NK-92 (cell line): ENCODE data around the gene NGB.
"Not testable (repeated sequence)": the region's sequence is repeated elsewhere in the genome, so short reads cannot be mapped to it uniquely, and the experiment has no call there.

Source experiments
- DNase-seq: peaks from one replicate; lab custom pipeline; 2025; ENCODE audit not compliant: unreplicated experiment; lab: John Stamatoyannopoulos, UW

Gene NGB

DNA sequence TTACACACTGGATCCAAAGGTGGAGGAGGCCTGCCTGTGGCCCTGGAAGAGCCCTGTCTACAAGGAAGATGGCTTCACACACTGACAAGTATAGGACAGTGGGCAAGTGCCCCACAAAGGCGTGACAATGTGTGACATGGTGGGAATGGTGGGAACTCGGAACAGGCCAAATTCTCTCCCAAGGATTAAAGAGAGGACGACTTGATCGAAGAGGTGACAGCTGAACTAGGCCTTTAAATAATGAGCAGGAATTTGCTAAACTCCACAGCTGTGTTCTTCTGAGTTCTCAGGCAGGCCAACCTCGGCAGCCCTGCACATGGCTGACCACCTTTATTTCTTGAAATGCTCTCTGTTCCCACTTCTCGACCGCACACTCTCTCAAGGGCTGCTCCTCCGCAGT is 25.9 kb upstream of the NGB start:
- DNase-seq = no peak

DNA sequence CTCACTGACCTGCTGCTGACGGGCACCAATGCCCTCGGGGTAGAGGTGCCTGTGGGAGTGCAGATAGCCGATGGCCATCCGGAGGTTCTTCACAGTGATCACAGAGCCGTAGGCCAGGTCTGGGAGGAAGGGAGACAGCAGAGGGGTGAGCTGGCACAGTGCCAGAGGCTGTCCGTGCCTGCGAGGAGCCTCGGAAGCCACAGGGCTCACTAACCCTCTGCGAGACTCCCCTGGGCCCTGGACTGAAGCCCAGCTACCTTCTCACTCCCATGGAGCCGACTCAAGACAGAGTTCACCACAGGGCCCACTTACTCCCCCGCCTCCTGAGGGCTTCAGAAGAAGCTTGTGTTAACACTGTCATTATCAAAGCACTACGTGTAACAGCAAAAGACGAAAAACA is 25.1 kb upstream of the NGB start:
- no peak for DNase-seq

DNA sequence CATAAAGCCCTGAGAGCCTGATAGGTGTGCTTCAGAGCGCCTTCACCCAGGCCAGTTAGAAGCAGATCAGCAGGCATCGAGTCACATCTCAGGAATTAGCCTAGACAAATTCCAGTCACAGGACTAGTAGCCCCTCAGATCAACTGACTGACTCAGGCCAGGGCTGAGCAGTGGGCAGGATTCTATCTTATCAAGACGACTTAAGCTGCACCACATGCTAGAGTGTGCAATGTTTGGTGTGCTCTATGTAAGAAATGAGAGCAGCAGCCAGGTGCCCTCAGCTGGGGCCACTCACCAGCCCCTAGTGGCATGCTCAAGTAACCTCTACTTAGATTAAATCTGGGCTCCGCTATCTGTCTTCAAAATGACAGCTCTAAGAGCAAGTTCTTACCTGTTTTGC is 19.7 kb upstream of the NGB start:
- DNase-seq = no peak

DNA sequence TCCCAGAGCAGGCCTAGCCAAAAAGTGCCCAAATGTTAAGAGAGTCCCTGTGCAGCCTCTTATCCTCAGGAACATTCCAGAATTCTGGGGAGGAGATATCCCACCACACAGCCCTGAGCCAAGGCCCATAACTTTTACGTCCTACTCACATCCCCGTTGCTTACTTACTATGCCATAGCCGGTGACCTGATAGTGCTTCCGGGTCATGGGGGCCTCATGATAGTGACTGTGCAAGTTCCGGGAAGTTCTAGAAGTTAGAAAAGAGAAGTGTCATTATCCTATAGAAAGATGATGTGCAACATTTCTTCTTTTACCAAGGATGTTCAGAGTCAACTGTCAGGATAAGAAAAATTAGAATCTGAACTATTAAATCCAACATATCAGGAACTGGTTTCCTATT is 15.6 kb upstream of the NGB start:
- DNase-seq = no peak

DNA sequence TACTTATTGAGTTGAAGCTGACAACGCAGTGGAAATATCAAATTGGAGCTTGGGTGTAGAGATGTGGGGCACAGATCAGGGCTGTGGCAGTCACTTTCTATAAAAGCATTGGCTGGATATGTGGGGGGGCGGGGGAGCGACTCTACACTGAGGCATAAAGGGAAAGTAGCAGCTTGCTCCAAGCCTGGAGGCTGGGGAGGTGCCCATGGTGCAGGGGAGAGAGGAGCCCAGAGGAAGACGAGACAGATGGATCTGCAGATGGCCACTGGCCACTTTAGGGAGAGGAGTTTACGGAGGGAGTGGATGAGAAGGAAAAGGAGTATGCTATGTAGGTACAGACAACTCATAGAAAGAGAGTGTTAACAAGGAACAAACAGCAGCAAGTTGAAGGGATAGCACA is 13.5 kb upstream of the NGB start:
- DNase-seq = no peak

DNA sequence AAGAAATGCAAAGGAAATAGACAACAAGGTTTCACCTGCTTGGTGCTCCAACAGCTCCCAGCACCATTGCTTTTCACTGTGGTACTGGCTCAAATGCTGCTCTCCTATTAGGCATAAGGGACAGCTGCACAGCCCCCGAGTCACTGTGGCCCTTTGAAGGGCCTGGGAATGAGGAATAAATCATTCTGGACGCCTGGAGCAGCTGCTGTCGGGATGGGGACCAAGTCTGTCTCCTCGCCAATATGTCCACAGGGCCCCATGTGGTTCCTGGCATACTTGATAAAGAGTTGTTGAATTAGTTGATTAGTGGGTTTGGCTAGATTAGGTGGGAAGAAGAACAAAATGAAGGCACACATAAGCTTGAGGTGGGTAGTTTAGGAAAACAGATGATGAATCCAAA is 13.1 kb upstream of the NGB start:
- DNase-seq = no peak

DNA sequence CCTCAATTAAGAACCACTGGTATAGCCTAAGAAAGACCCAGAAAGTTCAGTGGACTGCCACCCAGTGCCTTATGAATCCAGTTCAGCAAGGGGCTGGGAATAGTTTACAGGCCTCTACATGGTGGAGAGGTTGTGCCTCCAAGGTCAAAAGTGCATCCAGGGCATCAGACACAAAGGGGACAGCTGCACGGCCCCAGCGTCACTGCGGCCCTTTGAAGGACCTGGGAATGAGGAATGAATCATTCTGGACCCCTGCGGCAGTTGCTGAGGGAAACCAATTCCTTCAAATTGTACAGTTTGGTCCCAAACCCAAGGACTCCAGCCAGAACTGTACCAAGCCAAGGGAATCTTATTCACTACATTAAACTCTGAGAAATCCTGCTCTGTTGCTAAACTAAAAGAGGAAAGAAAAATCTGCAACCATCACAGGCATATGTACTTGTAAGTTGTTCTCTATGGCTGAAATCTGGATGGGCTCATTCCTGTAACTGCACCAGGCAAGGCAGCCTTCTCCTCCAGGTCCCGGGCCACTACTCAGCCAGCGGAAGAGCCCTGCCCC is 10.9 kb upstream of the NGB start:
- DNase-seq = no peak

DNA sequence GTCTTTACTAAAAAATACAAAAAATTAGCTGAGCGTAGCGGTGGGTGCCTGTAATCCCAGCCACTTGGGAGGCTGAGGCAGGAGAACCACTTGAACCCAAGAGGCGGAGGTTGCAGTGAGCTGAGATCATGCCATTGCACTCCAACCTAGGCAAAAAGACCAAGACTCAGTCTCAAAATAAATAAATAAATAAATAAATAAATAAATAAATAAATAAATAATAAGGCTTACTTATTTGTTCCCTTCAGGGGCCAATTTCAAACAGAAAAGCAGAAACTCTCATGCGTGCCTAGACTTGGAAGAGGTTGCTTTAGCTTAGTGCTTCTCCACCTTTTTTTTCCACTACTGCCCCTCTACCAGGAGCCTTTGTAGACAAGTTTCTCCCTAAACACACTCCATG is 9.9 kb upstream of the NGB start:
- not testable (repeated sequence) for DNase-seq

DNA sequence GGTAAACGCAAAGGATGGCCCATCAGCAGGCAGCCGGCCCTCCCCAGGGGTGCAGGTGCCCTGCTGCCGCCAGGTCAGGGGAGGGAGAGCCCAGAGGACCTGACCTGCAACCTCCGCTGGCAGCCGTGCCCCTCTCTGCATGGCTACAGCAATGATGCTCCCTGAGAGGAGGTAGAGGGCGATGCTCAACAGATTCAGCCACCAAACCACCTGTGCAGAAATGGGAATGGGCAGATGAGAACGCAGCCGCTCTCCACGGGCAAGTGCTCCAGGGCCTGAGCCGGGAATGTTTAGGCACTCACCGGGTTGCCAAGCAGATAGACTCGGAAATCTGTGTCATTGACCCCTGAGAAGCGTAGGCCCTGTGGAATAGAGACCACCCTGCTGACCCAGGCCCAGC is 8.7 kb upstream of the NGB start:
- no peak for DNase-seq

DNA sequence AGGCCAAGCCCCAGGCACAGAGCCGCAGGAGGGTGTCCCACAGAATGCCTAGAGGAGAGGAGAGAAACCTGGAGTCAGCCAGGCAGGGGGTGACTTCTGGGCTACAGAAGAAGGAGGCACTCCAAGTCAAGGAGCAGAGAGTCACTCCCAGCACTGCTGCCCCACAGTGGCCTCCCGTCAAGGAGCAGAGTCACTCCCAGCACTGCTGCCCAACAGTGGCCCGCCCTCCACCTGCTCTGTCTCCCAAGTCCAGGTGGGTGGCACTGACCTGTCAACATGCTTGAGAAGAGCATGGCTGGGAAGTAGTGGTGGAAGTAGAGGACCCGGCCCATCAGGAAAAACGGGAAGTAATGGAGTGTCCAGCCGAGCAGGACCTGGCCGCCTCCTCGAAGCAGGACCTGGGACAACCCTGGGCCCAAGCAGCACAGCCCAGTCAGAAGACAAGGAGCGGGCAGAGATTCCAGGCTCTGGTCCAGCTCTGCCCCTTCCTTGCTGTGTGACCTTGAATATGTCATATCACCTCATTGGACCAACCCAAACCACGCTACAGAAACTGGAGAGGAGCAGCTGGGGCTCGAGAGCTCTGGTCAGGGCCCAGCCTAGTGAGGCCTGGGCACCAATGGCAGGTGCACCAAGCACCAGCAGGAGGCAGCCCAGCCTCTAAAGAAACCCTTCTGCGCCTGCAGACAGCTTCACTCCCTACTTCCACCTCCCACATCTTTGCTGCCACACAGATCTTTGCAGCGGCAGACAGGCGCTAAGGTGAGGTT is 7.6 kb upstream of the NGB start:
- no peak for DNase-seq

DNA sequence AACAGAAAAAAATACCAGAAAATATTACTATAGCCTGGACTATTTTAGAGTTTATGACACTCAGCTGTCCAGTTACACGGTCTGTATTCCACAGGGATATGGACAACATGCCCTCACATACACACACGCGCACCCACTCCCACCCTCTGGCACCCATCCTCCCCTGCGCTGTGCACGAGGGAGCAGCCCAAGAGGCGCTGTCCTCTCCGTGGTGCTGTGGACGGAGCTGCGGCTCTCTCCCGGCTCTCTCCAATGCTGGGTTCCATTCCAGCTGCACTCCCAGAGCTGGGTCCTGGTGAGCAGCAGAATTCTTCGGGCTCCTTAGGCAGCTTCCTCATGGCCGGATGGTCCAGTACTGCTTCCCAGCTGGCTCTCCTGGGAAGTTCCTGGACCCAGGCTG is 6.0 kb upstream of the NGB start:
- DNase-seq = no peak

DNA sequence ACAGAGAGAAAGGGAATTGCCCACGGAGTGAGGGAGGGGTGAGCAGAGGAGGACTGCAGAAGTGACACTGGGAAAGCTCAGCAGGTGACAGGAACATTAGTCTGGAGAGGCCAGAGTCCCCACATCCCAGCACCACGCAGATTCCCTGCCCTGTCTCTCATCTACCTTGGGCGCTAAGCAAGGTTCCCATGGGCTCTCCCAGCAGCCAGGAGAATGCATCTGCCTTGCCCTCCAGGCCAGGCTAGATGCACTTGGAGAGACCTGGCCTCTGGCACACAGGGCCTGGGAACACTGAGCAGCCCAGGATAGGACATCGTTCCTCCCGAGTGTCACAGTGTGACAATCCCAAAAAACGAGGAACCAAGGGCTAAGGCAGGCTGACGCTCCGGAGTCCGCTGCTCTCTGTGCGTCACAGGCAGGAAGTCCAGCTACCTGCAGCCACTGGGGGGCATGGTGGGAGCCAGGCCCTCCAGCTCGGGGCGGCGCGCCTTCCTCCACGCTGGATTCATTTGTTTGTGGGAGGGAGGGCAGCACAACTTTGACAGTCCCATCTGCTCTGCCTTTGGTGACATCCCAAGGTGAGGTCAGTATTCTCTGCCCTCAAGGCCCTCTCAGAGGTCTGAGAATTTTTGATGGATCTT is 5.4 kb upstream of the NGB start:
- DNase-seq = no peak

DNA sequence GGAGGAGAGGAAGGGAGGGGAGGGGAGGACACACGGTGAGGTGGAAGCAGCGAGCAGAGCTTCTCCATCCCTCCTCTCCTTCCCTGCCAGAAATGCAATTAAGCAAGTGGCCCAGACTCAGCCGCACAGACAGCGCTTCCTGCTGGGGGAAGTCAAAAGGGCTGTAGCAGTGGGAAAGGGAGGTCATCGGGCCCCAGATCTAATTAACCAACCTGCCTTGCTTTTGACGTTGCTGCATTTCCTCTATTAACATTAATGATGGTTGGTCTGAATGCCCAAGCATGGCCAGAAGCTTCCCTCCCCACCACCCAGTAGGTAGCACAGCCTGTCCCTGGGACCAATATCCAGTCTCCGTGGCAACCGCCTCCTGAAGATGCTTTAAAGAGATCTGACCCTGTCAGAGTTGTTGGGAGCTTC is 4.6 kb upstream of the NGB start:
- DNase-seq = no peak

DNA sequence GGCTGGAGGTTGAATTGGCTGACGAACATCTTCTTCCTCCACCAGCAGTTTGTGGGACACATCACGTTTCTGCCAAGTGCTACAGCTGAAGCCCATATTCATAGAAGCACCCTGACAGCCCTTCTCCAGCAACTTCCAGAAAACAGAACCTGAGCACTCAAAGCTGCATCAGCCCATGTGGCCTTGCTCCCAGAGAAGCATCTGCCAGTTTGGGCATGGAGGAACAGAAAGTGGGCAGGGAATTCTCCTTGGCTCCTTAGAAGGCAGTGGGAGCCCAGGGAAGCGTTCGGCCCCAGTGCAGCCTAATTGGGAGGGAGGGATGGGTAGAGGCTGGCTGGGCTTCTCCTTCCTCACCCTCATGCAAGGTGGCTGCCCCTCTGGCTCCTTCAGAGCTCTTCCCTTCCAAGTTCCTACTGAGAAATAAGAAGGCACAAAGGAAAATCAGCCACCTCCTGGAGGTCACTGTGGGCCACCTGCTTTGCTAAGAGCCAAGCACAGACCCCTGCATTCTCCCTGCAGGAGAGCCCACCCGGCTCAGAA is 4.1 kb upstream of the NGB start:
- DNase-seq = no peak

DNA sequence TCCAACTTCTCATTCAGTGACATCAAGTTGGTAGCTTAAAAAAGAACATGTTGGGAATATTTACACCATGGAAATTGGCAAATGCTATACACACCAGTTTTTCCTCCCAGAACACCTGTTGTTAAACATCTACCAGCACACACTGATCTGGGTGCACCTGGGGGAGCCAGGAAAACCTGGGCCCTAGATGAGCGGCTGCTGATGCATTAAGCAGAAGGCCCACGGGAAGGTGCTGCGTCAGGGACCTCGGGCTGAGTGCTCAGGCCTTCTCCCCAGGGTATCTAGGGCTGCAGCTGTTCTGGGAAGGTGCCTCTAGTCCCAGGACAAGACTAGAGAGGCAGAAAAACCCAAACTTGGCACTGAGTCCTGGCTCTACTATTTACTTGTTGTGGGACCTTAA is 2.8 kb upstream of the NGB start:
- no peak for DNase-seq

DNA sequence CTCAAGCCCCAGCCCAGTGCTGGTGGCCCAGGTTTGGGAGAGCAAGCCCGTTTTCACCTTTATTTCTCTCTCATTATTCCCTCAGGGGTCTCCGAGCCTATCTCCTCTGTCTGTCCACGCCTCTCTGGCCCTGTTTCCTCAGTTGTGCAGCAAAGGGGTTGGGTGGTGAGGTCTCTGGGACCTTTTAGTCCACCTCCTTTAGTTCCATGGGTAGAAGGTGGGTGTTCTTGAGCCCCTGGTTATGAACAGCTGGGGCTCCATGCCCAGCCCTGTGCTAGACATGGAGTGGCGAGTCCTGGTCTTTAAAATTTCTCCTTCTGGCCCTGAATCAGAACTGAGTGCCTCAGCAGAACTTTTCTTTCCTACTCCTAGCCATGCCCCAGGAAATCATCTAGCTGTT is 1.3 kb upstream of the NGB start:
- DNase-seq = no peak

DNA sequence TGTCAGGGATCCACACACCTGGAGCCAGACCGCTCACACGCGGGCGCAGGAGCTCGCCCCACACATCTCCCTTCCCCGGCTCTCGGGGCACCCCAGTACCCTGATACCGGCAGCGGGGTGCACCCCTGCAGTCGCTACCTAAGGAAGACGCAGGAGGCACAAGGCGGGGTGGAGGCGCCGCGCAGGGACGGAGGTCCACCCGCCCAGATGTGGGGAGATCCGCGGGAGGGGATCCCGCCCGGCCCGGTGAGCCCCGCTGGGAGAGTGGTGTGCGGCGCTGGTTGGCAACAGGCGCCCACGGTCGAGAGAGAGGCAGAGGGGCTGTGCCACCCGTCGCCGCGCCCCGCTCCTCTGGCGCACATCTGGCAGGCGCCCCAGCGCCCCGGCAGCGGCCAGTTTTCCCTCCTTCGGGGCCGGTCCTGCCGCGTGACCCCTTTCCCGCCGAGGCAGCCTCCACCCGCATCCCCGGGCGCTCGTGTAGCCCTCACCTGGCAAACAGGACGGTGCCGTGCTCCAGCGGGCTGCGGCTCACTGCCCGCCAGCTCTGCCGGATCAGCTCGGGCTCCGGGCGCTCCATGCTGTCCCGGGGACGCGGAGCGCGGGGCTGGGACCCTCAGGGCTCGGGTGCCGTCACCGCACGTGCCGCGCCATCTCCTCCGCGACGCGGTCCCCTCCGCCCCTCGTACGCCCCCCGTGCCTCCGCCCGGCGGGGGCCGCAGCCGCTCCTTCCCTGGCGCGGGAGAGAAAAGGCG is 469 bp downstream of the NGB start:
- no peak for DNase-seq

DNA sequence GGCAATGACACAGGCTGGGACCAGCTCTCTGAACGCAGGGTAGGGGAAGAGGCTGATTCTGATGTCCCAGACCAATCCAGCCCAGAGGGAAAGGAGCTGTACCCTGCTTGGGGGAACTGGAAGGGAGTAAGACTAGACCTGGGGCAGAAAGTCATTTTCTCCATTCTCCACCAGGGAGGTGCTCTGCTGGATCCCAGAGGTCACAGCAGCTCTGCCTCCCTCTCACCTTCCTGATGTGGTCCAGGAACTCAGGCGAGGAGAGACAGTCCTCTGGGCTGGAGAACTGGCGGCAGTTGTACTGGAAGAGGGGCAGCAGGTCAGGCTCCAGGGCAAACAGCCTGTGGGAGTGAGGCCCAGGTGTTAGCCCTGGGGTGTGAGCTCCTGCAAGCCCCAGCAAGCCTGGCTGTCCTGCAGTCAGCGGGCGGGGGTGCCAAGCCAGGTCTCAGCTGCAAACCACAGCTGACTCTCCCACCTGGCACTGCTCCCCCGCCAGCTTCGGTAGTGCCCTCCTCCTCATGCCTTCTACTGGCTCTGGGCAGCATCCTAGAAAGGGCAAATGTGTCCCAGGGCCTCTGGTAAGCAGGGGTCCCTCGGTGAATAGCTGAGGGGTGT is 1.9 kb downstream of the NGB start:
- no peak for DNase-seq

DNA sequence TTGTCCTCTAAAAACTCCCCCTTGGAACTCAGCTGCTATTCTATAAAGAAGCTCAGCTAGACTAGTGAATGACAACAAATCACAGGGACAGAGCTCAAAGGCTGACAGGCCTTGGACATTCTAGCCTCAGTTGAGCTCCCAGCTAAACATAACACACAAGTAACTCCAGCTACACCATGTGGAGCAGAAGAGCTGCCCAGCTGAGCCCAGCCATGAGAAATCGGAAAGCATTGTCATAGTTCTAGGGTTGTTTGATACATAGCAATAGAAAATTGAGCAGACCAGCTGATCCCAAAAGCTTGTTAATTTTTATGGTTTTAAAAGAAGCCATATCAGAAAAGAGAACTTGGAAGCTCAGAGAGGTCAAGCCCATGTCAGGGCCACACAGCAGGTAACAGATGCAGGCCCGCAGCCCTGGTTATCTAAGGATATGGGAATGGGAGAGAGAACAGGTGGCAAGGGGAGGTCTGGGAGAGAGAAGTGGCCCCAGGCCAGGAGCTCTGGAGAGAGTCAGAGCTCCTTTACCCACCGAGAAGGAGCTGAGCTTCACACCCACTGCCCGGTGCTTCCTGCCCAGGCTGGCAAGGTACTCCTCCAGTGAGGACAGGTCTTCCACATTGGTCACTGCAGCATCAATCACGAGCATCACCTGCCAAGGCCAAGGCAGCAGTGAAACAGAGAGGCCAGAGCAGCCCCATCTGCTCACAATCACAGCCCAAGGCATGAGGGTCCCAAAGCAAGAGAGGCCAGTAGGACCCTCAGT is 2.9 kb downstream of the NGB start:
- DNase-seq = no peak

DNA sequence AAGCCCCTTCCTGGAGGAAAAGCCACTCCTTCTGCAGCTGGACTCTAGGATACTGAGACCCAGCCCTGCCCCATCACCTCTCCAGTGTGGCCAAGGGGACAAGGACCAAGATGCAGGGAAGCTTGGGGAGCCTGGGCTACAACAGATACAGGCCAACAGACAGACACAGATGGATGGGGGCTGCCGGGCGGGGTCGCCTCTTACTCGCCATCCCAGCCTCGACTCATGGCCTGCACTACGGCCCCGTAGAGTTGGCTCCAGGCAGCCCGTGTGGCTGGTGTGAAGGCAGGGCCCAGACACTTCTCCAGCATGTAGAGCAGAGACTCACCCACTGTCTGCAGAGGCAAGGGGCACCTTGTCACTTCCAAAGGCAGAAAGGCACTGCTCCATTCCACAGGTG is 4.7 kb downstream of the NGB start:
- DNase-seq = no peak
